ENCODE measurements around the gene ANTKMT. TPM values are rescaled to one million over a fixed set of nuclear protein-coding genes. Genes with fewer than 3 reads are reported as not detected.

The ANTKMT gene
- total and polyA plus RNA-seq, 2 of the 4 experiments (the other 2 are of a cell fraction) = 7.3 to 16.2 TPM

DNA sequence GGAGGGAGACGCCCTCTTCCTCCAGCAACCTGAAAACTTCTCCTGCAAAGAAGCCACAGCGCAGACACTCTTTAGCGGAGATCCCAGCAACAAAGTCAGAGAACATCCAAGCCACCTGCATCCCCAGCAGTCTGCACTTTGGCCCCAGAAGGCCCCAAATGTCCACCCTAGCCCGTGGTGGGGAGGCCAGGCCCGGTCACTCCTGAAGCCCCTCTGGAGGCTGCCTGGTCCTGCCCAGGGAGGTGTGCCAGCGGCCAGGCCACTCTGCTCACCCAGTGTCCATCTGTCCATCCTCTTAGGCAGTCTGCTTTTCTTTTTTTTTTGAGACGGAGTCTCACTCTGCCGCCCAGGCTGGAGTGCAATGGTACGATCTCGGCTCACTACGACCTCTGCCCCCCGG is 11.4 kb downstream of the ANTKMT start:
- no peak overlapping the region for H3K4me3 ChIP-seq (ENCODE audit: insufficient read depth, low read depth, low read length)
- H3K23ac ChIP-seq (ENCODE audit: low read depth, low read length) = no peak overlapping the region
- no peak overlapping the region for H2BK20ac ChIP-seq (ENCODE audit: low read depth, low read length)
- H3K36me3 ChIP-seq (ENCODE audit: control insufficient read depth, insufficient read depth, low read length) = peaks cover 46% of the 10 kb centered on the region
- no peak overlapping the region for H2AK9ac ChIP-seq (replicated peaks; ENCODE audit: low read depth, low read length, poor library complexity)
- H3K9ac ChIP-seq (ENCODE audit: low read depth, low read length) = no peak overlapping the region
- WGBS, 2 experiments (ENCODE audit: extremely low coverage in 2 of 2, insufficient read length in 1 of 2) = 84% methylated on average over 6 of the region's 12 CpGs; no CpG with 5 or more reads in 1 of the 2 experiments
- H3K18ac ChIP-seq (ENCODE audit: low read depth, low read length) = no peak overlapping the region
- no peak overlapping the region for H3K56ac ChIP-seq (ENCODE audit: extremely low read depth, insufficient read depth, low read length)
- H2AFZ ChIP-seq (replicated peaks; ENCODE audit: low read length, poor library complexity) = no peak overlapping the region
- no peaks in the 10 kb centered on the region for H3K9me3 ChIP-seq (ENCODE audit: control insufficient read depth, insufficient read depth, low read length)
- TF ChIP-seq CEBPB (IDR thresholded peaks at IDR 0.05; ENCODE audit: low read depth, low read length) = no peak
- no peak for TF ChIP-seq MAFK (IDR thresholded peaks at IDR 0.05; ENCODE audit: low read depth, low read length)
- no peak for TF ChIP-seq NFE2L2 (IDR thresholded peaks at IDR 0.05; ENCODE audit: low read depth, low read length)
- TF ChIP-seq BHLHE40 (IDR thresholded peaks at IDR 0.05; ENCODE audit: low read depth, low read length) = no peak
- TF ChIP-seq, protein P1, sequence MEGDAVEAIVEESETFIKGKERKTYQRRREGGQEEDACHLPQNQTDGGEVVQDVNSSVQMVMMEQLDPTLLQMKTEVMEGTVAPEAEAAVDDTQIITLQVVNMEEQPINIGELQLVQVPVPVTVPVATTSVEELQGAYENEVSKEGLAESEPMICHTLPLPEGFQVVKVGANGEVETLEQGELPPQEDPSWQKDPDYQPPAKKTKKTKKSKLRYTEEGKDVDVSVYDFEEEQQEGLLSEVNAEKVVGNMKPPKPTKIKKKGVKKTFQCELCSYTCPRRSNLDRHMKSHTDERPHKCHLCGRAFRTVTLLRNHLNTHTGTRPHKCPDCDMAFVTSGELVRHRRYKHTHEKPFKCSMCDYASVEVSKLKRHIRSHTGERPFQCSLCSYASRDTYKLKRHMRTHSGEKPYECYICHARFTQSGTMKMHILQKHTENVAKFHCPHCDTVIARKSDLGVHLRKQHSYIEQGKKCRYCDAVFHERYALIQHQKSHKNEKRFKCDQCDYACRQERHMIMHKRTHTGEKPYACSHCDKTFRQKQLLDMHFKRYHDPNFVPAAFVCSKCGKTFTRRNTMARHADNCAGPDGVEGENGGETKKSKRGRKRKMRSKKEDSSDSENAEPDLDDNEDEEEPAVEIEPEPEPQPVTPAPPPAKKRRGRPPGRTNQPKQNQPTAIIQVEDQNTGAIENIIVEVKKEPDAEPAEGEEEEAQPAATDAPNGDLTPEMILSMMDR (conservative IDR thresholded peaks at IDR 0.05; ENCODE audit: low read depth, low read length) = no peak
- TF ChIP-seq CHD1 (IDR thresholded peaks at IDR 0.05; ENCODE audit: low read depth, low read length) = no peak
- no peak for TF ChIP-seq MAZ (IDR thresholded peaks at IDR 0.05; ENCODE audit: borderline replicate concordance, low read depth, low read length)
- no peak for TF ChIP-seq POLR2A (IDR thresholded peaks at IDR 0.05; ENCODE audit: low read depth, low read length)
- TF ChIP-seq, protein P2, sequence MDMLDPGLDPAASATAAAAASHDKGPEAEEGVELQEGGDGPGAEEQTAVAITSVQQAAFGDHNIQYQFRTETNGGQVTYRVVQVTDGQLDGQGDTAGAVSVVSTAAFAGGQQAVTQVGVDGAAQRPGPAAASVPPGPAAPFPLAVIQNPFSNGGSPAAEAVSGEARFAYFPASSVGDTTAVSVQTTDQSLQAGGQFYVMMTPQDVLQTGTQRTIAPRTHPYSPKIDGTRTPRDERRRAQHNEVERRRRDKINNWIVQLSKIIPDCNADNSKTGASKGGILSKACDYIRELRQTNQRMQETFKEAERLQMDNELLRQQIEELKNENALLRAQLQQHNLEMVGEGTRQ (IDR thresholded peaks at IDR 0.05; ENCODE audit: low read depth, low read length) = no peak
- no peak for TF ChIP-seq SMC3 (IDR thresholded peaks at IDR 0.05; ENCODE audit: low read depth, low read length)
- TF ChIP-seq RCOR1 (IDR thresholded peaks at IDR 0.05; ENCODE audit: insufficient replicate concordance, low read length) = no peak
- TF ChIP-seq MXI1 (IDR thresholded peaks at IDR 0.05; ENCODE audit: borderline replicate concordance, low read depth, low read length) = no peak
- no peak for TF ChIP-seq RAD21 (IDR thresholded peaks at IDR 0.05; ENCODE audit: low read length)
- no peak for TF ChIP-seq RFX5 (IDR thresholded peaks at IDR 0.05; ENCODE audit: low read depth, low read length)
- no peak for TF ChIP-seq FOS (IDR thresholded peaks at IDR 0.05; ENCODE audit: low read depth, low read length)
- H3K79me1 ChIP-seq (ENCODE audit: low read depth in 1 of 2, low read length in 2 of 2) = peaks cover 0 to 7% of the 10 kb centered on the region in 2 experiments; a peak in 2 of 4 replicates
- in situ Hi-C loops (cut with MboI; ENCODE audit: low sequenced_read_pairs) = no loop called here
- H3K14ac ChIP-seq (replicated peaks; ENCODE audit: low read depth, low read length) = no peak overlapping the region
- no peak overlapping the region for H3K27ac ChIP-seq (ENCODE audit: insufficient read depth, low read length)
- no peak overlapping the region for H2AK5ac ChIP-seq (ENCODE audit: low read depth, low read length)
- H3K9me1 ChIP-seq (ENCODE audit: insufficient read depth, low read length) = peaks cover under 1% of the 10 kb centered on the region; the same call in 1 of the 2 replicates
- H3K4me1 ChIP-seq (ENCODE audit: control insufficient read depth, insufficient read depth, low read length) = peaks cover 3% of the 10 kb centered on the region
- no peak overlapping the region for H4K91ac ChIP-seq (ENCODE audit: insufficient read depth, low read depth, low read length)
- intact Hi-C loops (cut with micrococcal nuclease) = no loop called here
- no peak overlapping the region for H4K8ac ChIP-seq (ENCODE audit: low read depth in 2 of 2, low read length in 2 of 2)
- peaks cover 4% of the 10 kb centered on the region for H4K20me1 ChIP-seq (ENCODE audit: insufficient read depth, low read length)
- H4K5ac ChIP-seq (ENCODE audit: low read depth, low read length) = no peak overlapping the region
- no peak overlapping the region for H3K4me2 ChIP-seq (ENCODE audit: low read depth, low read length)
- BruUV-seq (replicated peaks) = no TSS peak
- H2BK120ac ChIP-seq (ENCODE audit: low read depth, low read length) = no peak overlapping the region
- ChIA-PET CTCF (no interaction called here), POLR2A (ENCODE audit: unreplicated experiment) (no interaction called here)
- no peak for DNase-seq
- H2BK15ac ChIP-seq (ENCODE audit: low read depth, low read length) = no peak overlapping the region
- no peaks in the 10 kb centered on the region for H3K27me3 ChIP-seq (ENCODE audit: control insufficient read depth, insufficient read depth, low read length)
- dilution Hi-C loops (cut with HindIII; ENCODE audit: low sequenced_read_pairs, unreplicated experiment) = no loop called here
- H2BK5ac ChIP-seq (ENCODE audit: low read depth, low read length, poor library complexity, severe bottlenecking) = no peak overlapping the region
- H3K4ac ChIP-seq (ENCODE audit: low read depth, low read length) = no peak overlapping the region
- no peak for ATAC-seq (ENCODE audit: low read depth)

All from IMR-90 (cell line).